SK-MEL-5 (cell line): ENCODE data around the gene OR2V2. TPM values are rescaled to one million over a fixed set of nuclear protein-coding genes. Genes with fewer than 3 reads are reported as not detected.
"Not testable (repeated sequence)": the region's sequence is repeated elsewhere in the genome, so short reads cannot be mapped to it uniquely, and the experiment has no call there.

Source experiments
- DNase-seq: peaks from one replicate; pipeline ENCODE4 v3.0.0-alpha.2; 2016; ENCODE audit warnings: low read depth, low spot score
- in situ Hi-C: cut with HindIII; loops from 2 replicates; pipeline ENCODE4 v1.10.0; 2016; ENCODE audit warnings: low sequenced_read_pairs, high pct_unique_total_duplicates, low pct_unique_long_range_greater_than_20kb
- total RNA-seq: library from RNA; depleted of rRNA; stranded (reverse); fragments of >200 nt; shearing (Covaris generic); gene quantifications from 2 replicates; pipeline ENCODE4 v1.2.3, GENCODE V29; 2014

The OR2V2 gene
- total RNA-seq, 1 experiment from 2014 or later = not detected

- DNase-seq, in situ Hi-C loops: not testable (repeated sequence)
Measured at GRCh38 chr5:181177559-181177958, 30.2 kb downstream of the OR2V2 start.

DNA sequence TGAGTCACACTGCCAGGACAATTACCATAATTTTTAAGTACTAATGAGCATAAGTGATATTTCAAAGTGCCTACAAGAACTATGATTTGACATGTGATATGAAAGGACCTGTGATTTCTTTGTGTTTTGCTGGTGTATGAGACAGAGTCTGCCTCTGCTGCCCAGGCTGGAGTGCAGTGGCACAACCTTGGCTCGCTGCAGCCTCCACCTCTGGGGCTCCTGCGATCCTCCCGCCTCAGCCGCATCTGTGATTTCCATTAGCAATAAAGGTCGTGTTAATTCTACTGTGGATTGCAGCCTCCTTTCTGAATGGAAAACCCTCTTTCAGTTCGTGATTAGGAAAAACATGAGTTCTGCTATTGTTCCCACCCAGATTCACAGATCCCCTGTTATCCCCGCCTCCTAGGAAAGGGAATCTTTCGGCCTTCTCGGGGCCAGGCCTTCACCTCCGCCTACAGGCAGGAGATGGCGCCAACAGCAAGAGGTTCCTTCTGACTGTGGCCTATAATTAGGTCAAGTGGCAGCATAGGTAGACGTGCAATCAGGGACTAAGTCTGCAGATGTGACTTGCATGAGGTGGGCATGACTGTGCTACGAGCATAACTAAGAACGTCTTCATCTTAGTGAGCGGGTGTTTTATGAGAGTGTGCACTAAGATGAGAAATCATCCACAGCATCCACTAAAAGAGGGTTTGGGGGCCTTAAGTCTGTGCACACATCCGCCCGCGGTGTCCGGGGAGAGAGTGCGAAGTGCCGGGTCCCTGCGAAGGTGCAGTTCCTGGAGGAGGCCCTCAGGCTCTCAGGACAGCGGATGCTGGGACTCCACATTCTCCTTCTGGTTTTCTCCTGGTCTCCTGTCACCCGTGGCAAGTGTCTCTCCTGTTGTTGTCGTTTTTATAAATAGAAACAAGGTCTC is 34.5 kb downstream of the OR2V2 start:
- DNase-seq = peak; percentile 82
- in situ Hi-C loops = no loop called here

- no peak for DNase-seq
- in situ Hi-C loops = no loop called here
Measured at GRCh38 chr5:181182651-181183050, 35.3 kb downstream of the OR2V2 start.

GRCh38 chr5:181184845-181185216 is 37.4 kb downstream of the OR2V2 start:
- in situ Hi-C loops = no loop called here

GRCh38 chr5:181185560-181185959 is 38.2 kb downstream of the OR2V2 start:
- DNase-seq = no peak
- in situ Hi-C loops = no loop called here

More at GRCh38 chr5:181184845-181185216, 37.4 kb downstream of the OR2V2 start:
- no peak for DNase-seq

DNA sequence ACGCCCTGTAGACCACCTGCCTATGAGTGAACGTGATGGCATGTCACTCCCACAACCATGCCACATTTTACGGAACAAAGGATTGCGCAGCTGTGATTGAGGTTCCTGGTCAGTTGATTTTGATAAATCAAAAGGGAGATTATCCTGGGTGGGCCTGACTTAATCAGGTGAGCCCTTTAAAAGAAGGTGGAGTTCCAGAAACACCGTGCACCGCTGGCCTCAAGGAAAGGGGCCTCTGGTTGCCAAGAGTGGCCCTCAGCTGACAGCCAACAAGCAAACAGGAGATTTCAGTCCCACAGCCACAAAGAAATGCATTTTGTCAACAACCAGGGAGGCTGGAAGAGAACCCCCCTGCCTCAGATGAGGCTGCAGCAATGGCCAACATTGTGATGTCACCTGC is 38.6 kb downstream of the OR2V2 start:
- in situ Hi-C loops = no loop called here
- no peak for DNase-seq

- peak; percentile 50 for DNase-seq
- in situ Hi-C loops = no loop called here
Measured at GRCh38 chr5:181186986-181187499, 39.7 kb downstream of the OR2V2 start.

GRCh38 chr5:181187500-181188213 is 40.3 kb downstream of the OR2V2 start:
- DNase-seq = peak; percentile 90
- in situ Hi-C loops = no loop called here

- in situ Hi-C loops = no loop called here
- peak; percentile 84 for DNase-seq
Measured at GRCh38 chr5:181188700-181189362, 41.4 kb downstream of the OR2V2 start.

DNA sequence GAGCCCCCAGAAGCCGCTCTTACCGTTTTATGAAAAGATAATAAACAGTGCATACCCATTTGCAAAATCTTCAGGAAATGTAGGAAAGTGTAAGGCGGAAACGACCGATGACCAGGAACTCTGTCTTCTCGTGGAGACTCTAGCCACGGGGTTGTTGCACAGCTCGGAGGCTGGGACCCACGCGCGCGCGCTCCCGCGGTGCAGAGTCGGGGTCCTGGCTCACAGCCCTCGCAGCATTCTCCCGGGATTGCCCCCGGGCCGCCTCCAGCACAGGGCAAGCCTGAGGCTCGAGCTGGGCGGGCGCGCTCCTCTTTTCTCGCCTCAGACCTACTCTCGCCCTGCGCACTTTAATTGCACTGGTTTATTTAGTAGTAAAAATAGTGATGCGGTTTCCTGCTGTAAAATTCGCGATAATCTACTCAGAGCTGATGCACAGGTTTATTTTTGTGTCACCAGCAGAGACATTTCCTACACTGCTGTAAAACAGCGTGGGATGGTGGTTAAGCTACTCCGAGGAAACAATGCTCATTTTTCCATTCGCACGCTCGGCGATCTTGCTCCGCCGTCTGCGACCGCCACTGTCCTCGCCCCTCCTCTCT is 42.1 kb downstream of the OR2V2 start:
- in situ Hi-C loops = no loop called here

GRCh38 chr5:181189962-181190710 is 42.8 kb downstream of the OR2V2 start:
- in situ Hi-C loops = no loop called here
- DNase-seq = no peak

More for the DNA sequence above, 42.1 kb downstream of the OR2V2 start:
- DNase-seq = no peak

DNA sequence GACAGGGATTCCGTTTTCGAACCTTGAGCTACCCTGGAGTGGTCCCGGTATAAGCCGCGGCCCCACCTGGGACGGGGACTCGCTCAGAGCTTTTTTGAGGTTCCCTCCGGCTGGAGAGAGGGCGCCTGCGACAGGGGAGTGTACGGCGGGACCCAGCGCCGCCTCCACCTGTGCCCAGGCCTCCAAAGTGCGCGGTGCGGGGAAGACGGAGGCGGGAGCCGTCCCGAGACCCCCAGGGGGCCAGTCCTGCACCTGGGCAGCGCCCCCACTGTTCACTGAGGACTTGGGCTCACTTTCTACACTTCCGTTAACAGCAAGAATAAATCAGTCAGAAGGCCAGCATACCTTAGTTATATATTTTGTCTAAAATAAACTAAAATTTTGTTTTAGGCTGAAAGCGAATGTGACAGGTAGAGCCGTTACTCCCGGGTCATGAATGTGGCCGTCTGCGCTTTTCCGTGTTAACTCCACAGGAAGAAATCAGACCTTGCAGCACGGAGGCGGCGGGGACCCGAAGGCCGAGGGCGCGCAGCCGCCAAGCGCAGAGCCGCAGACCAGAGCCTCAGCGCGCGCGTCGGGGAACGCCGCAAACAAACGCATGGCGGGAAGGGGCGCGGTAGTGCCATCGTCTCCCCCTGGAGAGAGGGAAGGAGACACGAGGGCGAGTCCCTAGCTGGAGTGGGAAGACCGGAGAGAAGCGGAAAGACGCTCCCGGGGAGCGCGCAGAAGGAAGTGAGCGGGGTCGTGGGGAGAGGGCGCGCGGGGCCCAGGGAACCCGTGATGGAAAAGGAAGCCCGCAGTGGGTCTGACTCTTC is 43.5 kb downstream of the OR2V2 start:
- DNase-seq = peak; percentile 23
- in situ Hi-C loops = no loop called here

DNA sequence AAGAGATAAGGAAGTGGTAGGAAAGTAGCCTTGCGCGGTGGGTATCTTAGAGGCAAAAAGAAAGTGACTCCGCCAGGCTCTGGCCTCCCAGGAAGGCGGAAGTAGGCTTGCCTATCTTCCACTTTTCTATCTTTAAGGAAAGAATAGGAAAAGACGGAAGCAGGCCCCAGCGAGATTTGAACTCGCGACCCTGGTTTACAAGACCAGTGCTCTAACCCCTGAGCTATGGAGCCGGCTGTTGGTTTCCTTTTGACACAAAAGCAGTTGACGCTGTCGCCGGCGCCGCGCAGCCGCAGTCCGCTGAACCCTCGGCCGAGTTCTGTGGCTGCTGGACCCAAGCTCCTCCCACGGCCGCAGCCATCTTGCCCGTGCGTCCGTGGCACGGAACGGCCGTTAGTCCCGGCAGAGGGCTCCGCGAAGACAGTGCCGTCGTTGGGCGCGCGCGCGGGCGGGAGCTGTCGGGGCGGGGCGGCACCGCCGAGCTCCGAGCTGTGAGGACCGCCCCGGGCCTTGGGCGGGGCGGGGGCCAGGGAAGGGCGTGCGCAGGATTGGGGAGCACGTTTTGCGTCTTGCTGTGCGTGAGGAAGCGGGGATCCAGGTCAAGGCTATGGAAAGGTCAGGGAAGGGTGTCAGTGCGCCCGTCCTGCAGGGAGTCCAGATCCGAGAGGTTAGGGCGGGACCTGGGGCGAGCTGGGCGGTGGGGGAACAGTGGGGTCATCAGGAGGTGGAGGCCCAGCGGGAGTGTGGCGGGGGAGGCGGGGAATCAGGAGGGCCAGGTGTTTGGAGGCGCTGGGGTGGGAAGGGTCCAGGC is 44.3 kb downstream of the OR2V2 start:
- in situ Hi-C loops = no loop called here
- DNase-seq = peak; percentile 91

DNA sequence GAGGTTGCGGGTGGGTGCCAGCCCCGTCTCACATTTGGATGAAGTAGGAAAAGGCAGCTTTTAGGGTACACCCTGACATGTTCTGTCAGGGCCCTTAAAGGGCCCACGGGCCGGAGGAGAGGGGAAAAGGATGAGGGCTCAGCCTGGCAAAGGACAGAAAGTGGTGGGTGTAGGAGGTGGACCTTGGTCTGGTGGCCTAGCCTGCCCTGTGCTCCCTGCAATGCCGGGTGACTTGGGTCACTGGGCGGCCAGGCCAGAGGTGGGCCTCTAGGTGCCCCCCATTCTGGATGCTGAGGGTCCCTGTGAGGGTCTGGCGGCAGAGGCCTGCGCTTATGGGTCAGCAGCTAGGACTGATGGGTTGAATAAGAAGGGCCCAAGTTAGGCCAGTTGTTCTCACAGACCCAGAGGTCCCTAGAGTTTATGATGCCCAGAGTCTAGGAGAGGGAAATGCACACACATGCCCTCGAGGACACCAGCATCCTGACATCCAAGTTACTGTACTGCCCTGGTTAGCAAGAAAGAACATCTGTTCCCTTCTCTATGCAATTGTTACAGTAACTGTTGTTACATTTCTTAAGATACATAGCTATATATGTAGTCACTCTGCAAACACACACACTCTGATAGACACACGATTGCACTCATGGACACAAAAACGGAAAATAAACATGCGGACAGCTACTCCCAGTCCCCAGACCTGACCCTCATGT is 45.1 kb downstream of the OR2V2 start:
- in situ Hi-C loops = no loop called here
- DNase-seq = no peak

GRCh38 chr5:181193656-181194055 is 46.3 kb downstream of the OR2V2 start:
- DNase-seq = no peak
- in situ Hi-C loops = no loop called here
